Measurements from ENCODE around the gene ENTR1. TPM values are rescaled to one million over a fixed set of nuclear protein-coding genes. Genes with fewer than 3 reads are reported as not detected.

ENTR1 gene
- total and polyA plus RNA-seq, 2 donors = 26.7 to 60.3 TPM

DNA sequence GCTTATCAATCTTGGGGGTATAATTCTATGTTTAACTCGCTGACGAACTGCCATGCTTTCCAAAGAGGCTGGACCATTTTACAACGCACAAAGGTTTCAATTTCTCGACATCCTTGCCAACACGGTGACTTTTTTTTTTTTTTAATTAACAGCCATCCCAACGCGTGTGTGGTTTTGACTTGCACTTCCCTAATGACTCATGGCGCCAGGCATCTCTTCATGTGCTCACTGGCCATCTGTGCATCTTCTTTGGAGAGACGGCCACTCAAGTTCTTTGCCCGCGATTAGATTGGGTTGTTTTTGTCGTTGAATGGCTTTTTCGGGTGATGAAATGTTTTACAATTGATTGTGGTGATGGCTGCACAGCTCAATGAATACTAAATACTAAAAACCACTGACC lies 24.4 kb downstream of the ENTR1 start:
- 95% methylated on average over 13 of the region's 13 CpGs for WGBS
- H3K36me3 ChIP-seq (ENCODE audit: control insufficient read depth in 2 of 2, insufficient read depth in 2 of 2, low read length in 1 of 2) = peaks cover 53 to 74% of the 10 kb centered on the region in 2 donors
- H3K27ac ChIP-seq (ENCODE audit: low read depth in 1 of 2, low read length in 1 of 2) = no peak overlapping the region
- no peaks in the 10 kb centered on the region for H3K9me3 ChIP-seq (ENCODE audit: control insufficient read depth in 2 of 2, insufficient read depth in 1 of 2, low read length in 1 of 2)
- no peaks in the 10 kb centered on the region for H3K27me3 ChIP-seq (ENCODE audit: control insufficient read depth in 2 of 2, insufficient read depth in 1 of 2, low read length in 1 of 2)
- H3K4me3 ChIP-seq (ENCODE audit: low read length in 2 of 2) = no peak overlapping the region
- peaks cover 0 to 4% of the 10 kb centered on the region in 2 donors for H3K4me1 ChIP-seq (ENCODE audit: control insufficient read depth in 2 of 2, insufficient read depth in 2 of 2, low read length in 2 of 2)
- DNase-seq (ENCODE audit: low read depth in 6 of 9, low spot score in 9 of 9) = no peak

GRCh38 chr9:136385015-136385414 lies 25.4 kb downstream of the ENTR1 start:
- peak in 2 of 9 donors; percentile 10 to 50 for DNase-seq (ENCODE audit: low read depth in 6 of 9, low spot score in 9 of 9)
- Histone ChIP-seq H3K4me3 (ENCODE audit: low read length in 2 of 2) (no peak overlapping the region), H3K4me1 (ENCODE audit: control insufficient read depth in 2 of 2, insufficient read depth in 2 of 2, low read length in 2 of 2) (peaks cover 0 to 4% of the 10 kb centered on the region in 2 donors), H3K27me3 (ENCODE audit: control insufficient read depth in 2 of 2, insufficient read depth in 1 of 2, low read length in 1 of 2) (no peaks in the 10 kb centered on the region), H3K27ac (ENCODE audit: low read depth in 1 of 2, low read length in 1 of 2) (no peak overlapping the region), H3K9me3 (ENCODE audit: control insufficient read depth in 2 of 2, insufficient read depth in 1 of 2, low read length in 1 of 2) (no peaks in the 10 kb centered on the region), H3K36me3 (ENCODE audit: control insufficient read depth in 2 of 2, insufficient read depth in 2 of 2, low read length in 1 of 2) (peaks cover 58 to 79% of the 10 kb centered on the region in 2 donors)
- WGBS = 47% methylated on average over 11 of the region's 11 CpGs

DNA sequence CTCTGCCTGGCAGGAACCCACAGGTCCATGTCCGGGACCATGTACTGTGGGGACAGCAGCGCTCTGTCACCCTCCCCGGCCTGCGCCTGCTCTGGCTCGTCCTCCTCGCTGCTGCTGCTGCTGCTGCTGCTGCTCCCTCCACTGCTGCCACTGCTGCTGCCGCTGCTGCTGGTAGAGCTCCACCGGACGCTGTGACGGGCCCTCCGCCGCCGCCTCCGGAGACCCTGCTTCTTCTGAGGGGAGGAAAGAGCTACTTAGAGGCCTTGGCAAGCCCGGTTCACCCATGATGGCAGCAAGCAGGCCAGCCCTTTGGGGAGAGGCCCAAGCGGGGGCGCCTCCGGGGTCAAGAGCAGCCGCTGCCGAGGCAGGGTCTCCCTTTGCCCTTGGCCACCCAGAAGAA lies 27.0 kb downstream of the ENTR1 start:
- 98% methylated on average over 20 of the region's 20 CpGs for WGBS
- Histone ChIP-seq H3K36me3 (ENCODE audit: control insufficient read depth in 2 of 2, insufficient read depth in 2 of 2, low read length in 1 of 2) (peaks cover 60 to 81% of the 10 kb centered on the region in 2 donors), H3K27me3 (ENCODE audit: control insufficient read depth in 2 of 2, insufficient read depth in 1 of 2, low read length in 1 of 2) (no peaks in the 10 kb centered on the region), H3K27ac (ENCODE audit: low read depth in 1 of 2, low read length in 1 of 2) (no peak overlapping the region), H3K4me1 (ENCODE audit: control insufficient read depth in 2 of 2, insufficient read depth in 2 of 2, low read length in 2 of 2) (peaks cover 0 to 4% of the 10 kb centered on the region in 2 donors), H3K9me3 (ENCODE audit: control insufficient read depth in 2 of 2, insufficient read depth in 1 of 2, low read length in 1 of 2) (no peaks in the 10 kb centered on the region), H3K4me3 (ENCODE audit: low read length in 2 of 2) (no peak overlapping the region)
- DNase-seq (ENCODE audit: low read depth in 6 of 9, low spot score in 9 of 9) = no peak

DNA sequence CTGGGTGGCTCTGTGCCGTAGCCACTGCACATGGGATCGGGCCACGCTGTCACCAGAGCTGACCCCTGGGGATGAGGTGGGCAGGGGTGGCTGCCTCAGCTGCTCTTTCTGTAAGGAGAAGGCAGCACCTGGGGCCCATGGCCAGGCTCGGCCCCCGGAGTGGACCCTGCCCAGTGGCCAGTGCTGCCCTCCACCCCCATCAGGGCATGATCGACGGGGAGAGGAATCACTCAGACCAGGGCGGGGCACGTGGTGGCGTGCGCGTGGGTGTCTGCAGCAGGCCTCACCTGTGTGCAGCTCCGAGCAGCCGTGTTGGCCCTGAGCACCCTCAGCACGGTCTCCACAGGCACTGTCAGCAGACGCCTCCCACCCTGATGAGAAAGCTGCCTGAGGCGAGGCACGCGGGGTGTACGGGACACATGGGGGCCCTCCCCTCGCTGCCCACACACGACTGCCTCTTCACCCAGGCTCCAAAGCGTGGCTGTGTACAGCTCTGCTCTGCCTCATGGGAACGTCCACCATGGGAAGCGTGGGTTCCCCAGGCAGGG lies 28.4 kb downstream of the ENTR1 start:
- no peaks in the 10 kb centered on the region for H3K27me3 ChIP-seq (ENCODE audit: control insufficient read depth in 2 of 2, insufficient read depth in 1 of 2, low read length in 1 of 2)
- WGBS = 96% methylated on average over 25 of the region's 25 CpGs
- no peaks in the 10 kb centered on the region for H3K9me3 ChIP-seq (ENCODE audit: control insufficient read depth in 2 of 2, insufficient read depth in 1 of 2, low read length in 1 of 2)
- no peak overlapping the region for H3K4me3 ChIP-seq (ENCODE audit: low read length in 2 of 2)
- H3K27ac ChIP-seq (ENCODE audit: low read depth in 1 of 2, low read length in 1 of 2) = no peak overlapping the region
- H3K4me1 ChIP-seq (ENCODE audit: control insufficient read depth in 2 of 2, insufficient read depth in 2 of 2, low read length in 2 of 2) = peaks cover 0 to 4% of the 10 kb centered on the region in 2 donors
- no peak for DNase-seq (ENCODE audit: low read depth in 6 of 9, low spot score in 9 of 9)
- H3K36me3 ChIP-seq (ENCODE audit: control insufficient read depth in 2 of 2, insufficient read depth in 2 of 2, low read length in 1 of 2) = peaks cover 49 to 72% of the 10 kb centered on the region in 2 donors

DNA sequence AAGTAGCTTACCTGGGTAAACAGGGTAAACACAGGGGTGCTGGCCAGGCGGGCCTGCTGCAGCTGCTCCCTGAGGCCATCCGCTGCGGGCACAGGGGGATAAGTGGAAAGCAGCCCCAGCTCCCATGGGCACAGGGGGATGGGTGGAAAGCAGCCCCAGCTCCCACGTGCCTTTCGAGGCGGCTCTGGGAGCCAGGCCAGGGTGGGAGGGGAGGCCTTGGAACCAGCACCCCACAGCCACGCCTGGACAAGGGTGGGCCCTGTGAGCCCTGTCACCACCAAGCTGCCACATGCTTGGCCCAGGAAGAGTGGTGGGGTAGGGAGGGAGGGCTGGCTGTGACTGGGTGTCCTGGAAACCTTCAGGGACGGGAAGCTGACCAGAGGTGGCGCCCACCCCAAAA lies 29.1 kb downstream of the ENTR1 start:
- Histone ChIP-seq H3K4me1 (ENCODE audit: control insufficient read depth in 2 of 2, insufficient read depth in 2 of 2, low read length in 2 of 2) (peaks cover 0 to 4% of the 10 kb centered on the region in 2 donors), H3K4me3 (ENCODE audit: low read length in 2 of 2) (no peak overlapping the region), H3K27me3 (ENCODE audit: control insufficient read depth in 2 of 2, insufficient read depth in 1 of 2, low read length in 1 of 2) (no peaks in the 10 kb centered on the region), H3K27ac (ENCODE audit: low read depth in 1 of 2, low read length in 1 of 2) (no peak overlapping the region), H3K36me3 (ENCODE audit: control insufficient read depth in 2 of 2, insufficient read depth in 2 of 2, low read length in 1 of 2) (peaks cover 45 to 67% of the 10 kb centered on the region in 2 donors), H3K9me3 (ENCODE audit: control insufficient read depth in 2 of 2, insufficient read depth in 1 of 2, low read length in 1 of 2) (no peaks in the 10 kb centered on the region)
- DNase-seq (ENCODE audit: low read depth in 6 of 9, low spot score in 9 of 9) = no peak
- WGBS = 95% methylated on average over 9 of the region's 9 CpGs

GRCh38 chr9:136380381-136380780 lies 30.0 kb downstream of the ENTR1 start:
- peaks cover 45 to 64% of the 10 kb centered on the region in 2 donors for H3K36me3 ChIP-seq (ENCODE audit: control insufficient read depth in 2 of 2, insufficient read depth in 2 of 2, low read length in 1 of 2)
- H3K9me3 ChIP-seq (ENCODE audit: control insufficient read depth in 2 of 2, insufficient read depth in 1 of 2, low read length in 1 of 2) = no peaks in the 10 kb centered on the region
- H3K4me1 ChIP-seq (ENCODE audit: control insufficient read depth in 2 of 2, insufficient read depth in 2 of 2, low read length in 2 of 2) = peaks cover 0 to 4% of the 10 kb centered on the region in 2 donors
- WGBS = 97% methylated on average over 17 of the region's 17 CpGs
- no peaks in the 10 kb centered on the region for H3K27me3 ChIP-seq (ENCODE audit: control insufficient read depth in 2 of 2, insufficient read depth in 1 of 2, low read length in 1 of 2)
- H3K27ac ChIP-seq (ENCODE audit: low read depth in 1 of 2, low read length in 1 of 2) = no peak overlapping the region
- no peak for DNase-seq (ENCODE audit: low read depth in 6 of 9, low spot score in 9 of 9)
- H3K4me3 ChIP-seq (ENCODE audit: low read length in 2 of 2) = no peak overlapping the region

DNA sequence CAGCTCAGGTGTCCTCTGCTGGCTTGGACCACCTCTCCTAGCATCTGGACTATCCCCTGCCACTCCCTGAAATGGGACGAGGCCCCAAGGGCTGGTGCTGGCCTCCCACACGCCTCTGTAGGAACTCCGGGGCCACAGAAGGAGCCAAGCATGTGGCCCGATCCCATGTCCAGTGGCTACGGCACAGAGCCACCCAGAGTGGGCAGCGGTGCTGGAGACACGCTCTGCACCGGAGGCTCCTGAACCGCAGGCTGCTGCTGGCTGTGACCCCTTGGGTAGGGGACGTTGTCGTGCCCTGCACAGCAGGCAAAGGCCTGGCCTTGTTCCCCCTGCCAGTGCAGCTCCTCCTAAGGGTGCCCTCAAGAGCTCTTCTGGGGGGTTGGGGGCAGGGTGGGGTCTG lies 30.5 kb downstream of the ENTR1 start:
- no peak overlapping the region for H3K27ac ChIP-seq (ENCODE audit: low read depth in 1 of 2, low read length in 1 of 2)
- H3K4me1 ChIP-seq (ENCODE audit: control insufficient read depth in 2 of 2, insufficient read depth in 2 of 2, low read length in 2 of 2) = peaks cover 0 to 1% of the 10 kb centered on the region in 2 donors
- no peak for DNase-seq (ENCODE audit: low read depth in 6 of 9, low spot score in 9 of 9)
- H3K9me3 ChIP-seq (ENCODE audit: control insufficient read depth in 2 of 2, insufficient read depth in 1 of 2, low read length in 1 of 2) = no peaks in the 10 kb centered on the region
- H3K27me3 ChIP-seq (ENCODE audit: control insufficient read depth in 2 of 2, insufficient read depth in 1 of 2, low read length in 1 of 2) = no peaks in the 10 kb centered on the region
- 96% methylated on average over 11 of the region's 11 CpGs for WGBS
- H3K4me3 ChIP-seq (ENCODE audit: low read length in 2 of 2) = no peak overlapping the region
- peaks cover 45 to 64% of the 10 kb centered on the region in 2 donors for H3K36me3 ChIP-seq (ENCODE audit: control insufficient read depth in 2 of 2, insufficient read depth in 2 of 2, low read length in 1 of 2)

- no peak overlapping the region for H3K27ac ChIP-seq (ENCODE audit: low read depth in 1 of 2, low read length in 1 of 2)
- H3K4me1 ChIP-seq (ENCODE audit: control insufficient read depth in 2 of 2, insufficient read depth in 2 of 2, low read length in 2 of 2) = no peaks in the 10 kb centered on the region
- no peaks in the 10 kb centered on the region for H3K9me3 ChIP-seq (ENCODE audit: control insufficient read depth in 2 of 2, insufficient read depth in 1 of 2, low read length in 1 of 2)
- WGBS = 97% methylated on average over 11 of the region's 11 CpGs
- DNase-seq (ENCODE audit: low read depth in 6 of 9, low spot score in 9 of 9) = no peak
- no peaks in the 10 kb centered on the region for H3K27me3 ChIP-seq (ENCODE audit: control insufficient read depth in 2 of 2, insufficient read depth in 1 of 2, low read length in 1 of 2)
- no peak overlapping the region for H3K4me3 ChIP-seq (ENCODE audit: low read length in 2 of 2)
- peaks cover 45 to 60% of the 10 kb centered on the region in 2 donors for H3K36me3 ChIP-seq (ENCODE audit: control insufficient read depth in 2 of 2, insufficient read depth in 2 of 2, low read length in 1 of 2)
Observed at GRCh38 chr9:136379401-136379800, 31.0 kb downstream of the ENTR1 start.

DNA sequence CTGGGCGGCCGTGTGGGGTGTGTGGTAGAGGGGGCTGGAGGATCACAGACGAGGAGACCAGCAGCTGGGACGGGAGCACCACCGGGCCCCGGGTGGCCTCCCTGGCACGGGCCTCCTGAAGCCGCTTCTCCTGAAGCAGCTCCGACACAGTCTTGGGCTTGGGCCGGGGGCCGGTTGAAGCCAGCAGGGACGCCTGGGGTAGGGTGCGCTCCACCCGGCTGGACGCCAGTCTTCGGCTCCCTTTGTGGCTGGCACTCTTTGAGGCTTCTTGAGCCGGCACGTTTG lies 31.5 kb downstream of the ENTR1 start:
- 97% methylated on average over 18 of the region's 18 CpGs for WGBS
- Histone ChIP-seq H3K4me1 (ENCODE audit: control insufficient read depth in 2 of 2, insufficient read depth in 2 of 2, low read length in 2 of 2) (no peaks in the 10 kb centered on the region), H3K9me3 (ENCODE audit: control insufficient read depth in 2 of 2, insufficient read depth in 1 of 2, low read length in 1 of 2) (no peaks in the 10 kb centered on the region), H3K27ac (ENCODE audit: low read depth in 1 of 2, low read length in 1 of 2) (no peak overlapping the region), H3K36me3 (ENCODE audit: control insufficient read depth in 2 of 2, insufficient read depth in 2 of 2, low read length in 1 of 2) (peaks cover 43 to 56% of the 10 kb centered on the region in 2 donors), H3K4me3 (ENCODE audit: low read length in 2 of 2) (no peak overlapping the region), H3K27me3 (ENCODE audit: control insufficient read depth in 2 of 2, insufficient read depth in 1 of 2, low read length in 1 of 2) (peaks cover 0 to 3% of the 10 kb centered on the region in 2 donors)
- no peak for DNase-seq (ENCODE audit: low read depth in 6 of 9, low spot score in 9 of 9)
